GM21447 (cell line): ENCODE measurements around the gene ERP44.
"Not testable (repeated sequence)": the region's sequence is repeated elsewhere in the genome, so short reads cannot be mapped to it uniquely, and the experiment has no call there.

Experiments
- ATAC-seq: cut with Tn5 transposase; IDR thresholded peaks from one replicate; pipeline ENCODE4 v1.9.1; 2021; ENCODE audit not compliant: unreplicated experiment

The ERP44 gene

DNA sequence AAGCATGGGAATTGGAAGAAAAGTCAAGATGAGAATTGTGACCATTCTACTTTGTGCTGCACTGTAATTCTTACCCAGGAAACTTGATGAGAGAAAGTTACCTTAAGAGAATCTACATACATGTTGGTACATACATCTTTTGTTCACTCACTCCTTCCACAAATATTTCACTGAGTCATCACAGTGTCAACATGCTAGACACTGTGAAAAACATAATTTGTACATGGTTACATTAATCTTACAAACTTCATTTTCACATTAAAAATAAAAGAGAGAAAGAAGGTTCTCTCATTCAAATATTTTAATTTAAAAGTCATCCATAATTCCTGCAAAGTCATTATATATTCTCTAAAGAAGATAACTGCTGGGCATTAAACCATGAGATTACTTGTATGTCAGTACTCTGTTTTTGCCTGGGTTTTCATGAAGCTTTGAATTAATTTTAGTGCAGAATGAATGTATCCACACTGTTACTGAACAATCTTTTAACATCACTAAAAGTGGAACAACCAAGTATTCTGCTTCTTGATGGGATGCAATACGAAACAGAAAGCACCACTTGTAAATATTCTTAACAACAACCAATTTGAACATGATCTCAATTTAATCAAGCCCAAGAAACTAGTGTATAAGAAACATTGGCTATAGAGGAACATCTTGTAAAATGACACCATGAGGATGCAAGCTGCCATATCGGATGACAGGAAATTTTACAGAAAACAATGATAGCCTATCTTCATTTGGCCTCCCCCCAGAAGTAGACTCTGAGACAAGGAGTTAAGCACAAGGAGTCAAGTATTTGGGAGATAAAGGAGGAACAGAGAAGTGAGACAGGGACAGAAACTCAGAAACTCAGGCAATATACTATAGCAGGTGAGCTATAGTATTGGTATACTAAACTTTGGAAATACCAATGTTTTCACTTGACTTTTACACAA, 28.4 kb downstream of the ERP44 start:
- no peak for ATAC-seq

DNA sequence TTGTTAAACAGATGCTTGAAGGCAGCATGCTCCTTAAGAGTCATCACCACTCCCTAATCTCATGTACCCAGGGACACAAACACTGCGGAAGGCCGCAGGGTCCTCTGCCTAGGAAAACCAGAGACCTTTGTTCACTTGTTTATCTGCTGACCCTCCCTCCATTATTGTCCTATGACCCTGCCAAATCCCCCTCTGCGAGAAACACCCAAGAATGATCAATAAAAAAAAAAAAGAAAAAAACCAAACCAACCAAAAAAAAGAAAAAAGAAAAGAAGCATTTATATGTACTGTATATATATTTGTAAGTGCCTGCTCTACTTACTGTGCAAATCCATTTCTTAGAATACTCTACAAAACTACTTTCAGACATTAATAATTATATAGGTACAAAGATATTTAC, 29.7 kb downstream of the ERP44 start:
- not testable (repeated sequence) for ATAC-seq

GRCh38 chr9:100067990-100068389, 30.8 kb downstream of the ERP44 start:
- ATAC-seq, result not testable (repeated sequence)

DNA sequence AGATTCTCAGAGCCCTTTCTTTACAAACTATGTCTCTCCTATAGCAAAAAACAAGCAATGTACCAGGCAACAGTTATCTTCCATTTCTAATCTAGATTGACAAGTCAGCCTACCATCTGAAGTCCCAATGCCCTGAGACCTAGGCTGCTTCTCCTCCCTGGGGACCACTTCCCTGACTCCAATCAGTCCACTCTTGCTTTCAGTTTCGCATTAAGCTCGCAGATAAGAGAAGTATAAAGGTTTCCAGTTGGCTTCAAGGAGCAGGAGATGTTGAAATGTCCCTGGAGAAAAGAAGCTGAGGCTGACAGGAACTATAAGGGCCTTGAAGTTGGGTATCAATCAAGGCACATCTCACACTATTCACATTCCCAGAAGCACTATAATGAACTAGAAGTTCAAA, 32.3 kb downstream of the ERP44 start:
- ATAC-seq, result peak; percentile 83

DNA sequence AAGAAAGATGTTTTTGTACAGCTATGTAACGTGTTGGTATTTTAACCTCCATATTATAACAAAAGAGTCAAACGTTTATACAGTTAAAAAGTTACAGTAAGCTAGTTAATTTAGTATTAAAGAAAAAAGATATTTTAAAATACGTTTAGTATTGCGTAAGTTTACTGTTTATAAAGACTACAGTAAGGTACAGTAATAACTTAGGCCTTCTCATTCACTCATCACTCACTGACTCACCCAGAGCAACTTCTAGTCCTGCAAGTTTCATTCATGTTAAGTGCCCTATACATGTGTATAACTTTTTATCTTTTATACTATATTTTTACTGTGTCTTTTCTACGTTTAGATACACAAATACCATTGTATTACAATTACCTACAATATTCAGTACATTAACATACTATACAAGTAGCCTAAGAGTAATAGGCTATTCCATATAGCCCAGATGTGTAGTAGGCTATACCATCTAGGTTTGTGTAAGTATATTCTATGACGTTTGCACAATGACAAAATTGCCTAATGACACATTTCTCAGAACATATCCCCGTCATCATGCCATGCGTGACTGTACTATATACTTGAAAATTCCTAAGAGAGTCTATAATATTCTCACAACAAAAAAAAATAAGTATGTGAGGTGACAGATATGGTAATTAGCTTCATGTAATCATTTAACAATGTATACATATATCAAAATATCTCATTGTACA, 33.8 kb downstream of the ERP44 start:
- no peak for ATAC-seq

- ATAC-seq, result no peak
Measured at GRCh38 chr9:100063185-100063584, 35.6 kb downstream of the ERP44 start.

GRCh38 chr9:100062683-100063082, 36.1 kb downstream of the ERP44 start:
- ATAC-seq, result not testable (repeated sequence)

GRCh38 chr9:100058699-100059579, 39.9 kb downstream of the ERP44 start:
- peak; percentile 90 for ATAC-seq

DNA sequence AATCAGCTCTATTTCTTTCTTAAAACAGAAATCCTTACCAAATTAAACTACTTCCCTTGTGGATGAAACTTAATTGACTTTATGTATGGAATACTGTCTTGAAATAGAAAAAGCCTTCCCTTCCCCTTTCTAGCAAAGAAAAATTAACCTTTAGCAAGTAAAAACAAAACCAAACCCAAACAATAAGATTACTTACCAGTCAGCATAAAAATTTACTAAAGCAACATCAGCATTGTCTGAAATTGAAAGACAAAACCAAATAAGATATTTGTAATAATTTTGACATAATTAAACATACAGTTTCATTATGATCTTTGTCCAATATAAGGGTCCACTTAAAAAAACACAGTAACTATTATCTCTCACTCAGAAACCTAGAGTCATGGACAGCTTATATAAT, 41.2 kb downstream of the ERP44 start:
- no peak for ATAC-seq

DNA sequence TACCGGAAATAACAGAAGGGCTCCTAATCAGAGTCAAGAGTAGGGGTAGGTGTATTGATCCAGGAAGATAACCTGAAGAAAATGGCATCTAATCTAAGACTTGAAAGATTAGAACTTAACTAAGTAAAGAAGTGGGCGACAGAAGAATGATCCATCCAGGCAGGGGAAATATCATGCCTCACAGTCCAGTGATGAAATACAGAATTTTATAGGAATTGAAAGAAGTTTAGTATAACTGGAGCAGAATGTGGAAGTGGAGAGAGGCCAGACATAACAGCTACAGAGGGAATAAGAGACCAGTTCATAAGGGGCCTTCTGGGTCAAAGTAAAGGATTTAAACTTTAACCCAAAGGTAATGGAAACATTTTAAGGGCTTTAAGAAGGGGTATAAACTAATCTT, 42.2 kb downstream of the ERP44 start:
- no peak for ATAC-seq

DNA sequence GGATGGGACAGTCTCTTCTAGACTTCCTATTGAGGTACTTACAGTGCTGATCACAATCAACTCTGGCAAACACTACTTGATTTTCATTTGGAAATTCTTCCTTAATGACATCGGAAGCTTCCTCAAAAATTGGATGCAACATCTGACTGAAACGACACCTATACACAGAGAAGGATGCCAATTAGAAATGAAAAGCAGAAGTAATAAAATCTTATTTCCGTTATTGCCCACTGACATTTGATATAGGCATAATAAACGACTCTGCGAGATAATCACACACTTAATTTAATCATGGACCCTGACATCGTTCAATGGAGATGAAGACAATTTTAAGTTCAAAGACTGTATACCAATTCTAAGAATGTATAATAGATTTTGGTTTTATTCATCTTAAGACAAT, 46.4 kb downstream of the ERP44 start:
- no peak for ATAC-seq

- ATAC-seq, result no peak
Measured at GRCh38 chr9:100049551-100049950, 49.2 kb downstream of the ERP44 start.

- ATAC-seq, result no peak
Measured at GRCh38 chr9:100038472-100038871, 60.3 kb downstream of the ERP44 start.

- ATAC-seq, result no peak
Measured at GRCh38 chr9:100033877-100034551, 64.8 kb downstream of the ERP44 start.

DNA sequence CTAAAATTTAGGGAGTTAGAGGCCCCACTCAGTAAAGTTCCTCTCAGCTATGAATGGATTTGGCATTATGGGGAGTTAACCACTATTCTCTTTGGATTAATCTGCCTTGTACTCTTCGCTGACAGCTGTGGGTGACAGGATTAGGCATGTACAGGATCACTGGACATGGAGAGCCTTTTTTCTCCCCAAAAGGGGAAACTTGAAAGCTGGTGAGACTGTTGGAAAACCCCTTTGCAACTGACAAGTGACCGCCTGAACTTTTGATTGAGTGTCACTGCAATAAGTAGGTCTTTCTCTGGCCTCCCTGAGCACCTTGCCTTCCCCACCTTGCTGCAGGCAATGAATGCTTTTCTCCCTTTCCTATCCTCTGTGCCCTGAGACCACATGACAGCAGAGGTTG, 68.3 kb downstream of the ERP44 start:
- no peak for ATAC-seq

DNA sequence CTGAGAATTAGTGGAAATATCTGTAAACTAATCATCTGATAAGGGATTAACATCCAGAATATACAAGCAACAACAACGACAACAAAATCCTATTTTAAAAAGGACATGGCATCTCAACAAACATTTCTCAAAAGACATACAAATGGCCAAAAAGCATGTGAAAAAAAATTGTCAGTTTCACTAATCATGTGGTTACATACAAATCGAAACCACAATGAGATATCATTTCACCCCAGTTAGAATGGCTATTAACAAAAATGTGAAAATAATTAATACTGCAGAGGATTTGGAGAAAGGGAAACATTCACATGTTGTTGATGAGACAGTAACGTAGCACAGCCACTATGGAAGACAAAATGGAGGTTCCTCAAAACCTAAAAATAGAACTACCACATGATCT, 69.5 kb downstream of the ERP44 start:
- ATAC-seq, result no peak

- ATAC-seq, result peak; percentile 90
Measured at GRCh38 chr9:100028201-100028784, 70.5 kb downstream of the ERP44 start.

- ATAC-seq, result no peak
Measured at GRCh38 chr9:100027543-100027942, 71.3 kb downstream of the ERP44 start.

- ATAC-seq, result no peak
Measured at GRCh38 chr9:100021931-100022330, 76.9 kb downstream of the ERP44 start.

GRCh38 chr9:100020121-100020795, 78.5 kb downstream of the ERP44 start:
- no peak for ATAC-seq
